Omental fat pad (tissue), 4 donors: ENCODE measurements around the gene ABCC9. TPM values are rescaled to one million over a fixed set of nuclear protein-coding genes. Genes with fewer than 3 reads are reported as not detected.

Experiments
- ATAC-seq: fragments of 150-250 bp; one replicate; pipeline ENCODE4 v1.9.1; 2016; ENCODE audit warnings: mild to moderate bottlenecking, moderate library complexity; ENCODE audit not compliant: low FRiP score
- DNase-seq: peaks from one replicate; pipeline ENCODE4 v3.0.0-alpha.2; 2019; ENCODE audit warnings: low spot score
- total RNA-seq, 4 donors: library from RNA; depleted of rRNA; stranded (reverse); fragments of >200 nt; gene quantifications; one replicate each; pipeline ENCODE4 v1.1.0, GENCODE V29; 2016
- TF ChIP-seq, protein P1 (sequence below), 3 donors: fragments of 450-650 bp; IDR thresholded peaks; one replicate each; pipeline ENCODE4 v1.5.1; 2016 to 2017; ENCODE audit warnings: antibody characterized with exemption in 3 of 3, mild to moderate bottlenecking in 3 of 3, moderate library complexity in 2 of 3

The ABCC9 gene
- total RNA-seq, 4 donors from 2014 or later = 37.9 to 64.2 (median 54.4) TPM

- no peak for DNase-seq
- ATAC-seq = no peak
- TF ChIP-seq, protein P1, sequence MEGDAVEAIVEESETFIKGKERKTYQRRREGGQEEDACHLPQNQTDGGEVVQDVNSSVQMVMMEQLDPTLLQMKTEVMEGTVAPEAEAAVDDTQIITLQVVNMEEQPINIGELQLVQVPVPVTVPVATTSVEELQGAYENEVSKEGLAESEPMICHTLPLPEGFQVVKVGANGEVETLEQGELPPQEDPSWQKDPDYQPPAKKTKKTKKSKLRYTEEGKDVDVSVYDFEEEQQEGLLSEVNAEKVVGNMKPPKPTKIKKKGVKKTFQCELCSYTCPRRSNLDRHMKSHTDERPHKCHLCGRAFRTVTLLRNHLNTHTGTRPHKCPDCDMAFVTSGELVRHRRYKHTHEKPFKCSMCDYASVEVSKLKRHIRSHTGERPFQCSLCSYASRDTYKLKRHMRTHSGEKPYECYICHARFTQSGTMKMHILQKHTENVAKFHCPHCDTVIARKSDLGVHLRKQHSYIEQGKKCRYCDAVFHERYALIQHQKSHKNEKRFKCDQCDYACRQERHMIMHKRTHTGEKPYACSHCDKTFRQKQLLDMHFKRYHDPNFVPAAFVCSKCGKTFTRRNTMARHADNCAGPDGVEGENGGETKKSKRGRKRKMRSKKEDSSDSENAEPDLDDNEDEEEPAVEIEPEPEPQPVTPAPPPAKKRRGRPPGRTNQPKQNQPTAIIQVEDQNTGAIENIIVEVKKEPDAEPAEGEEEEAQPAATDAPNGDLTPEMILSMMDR (IDR thresholded peaks at IDR 0.05) = no peak
These were observed 22.8 kb downstream of the ABCC9 start for GRCh38 chr12:21918456-21918855.

DNA sequence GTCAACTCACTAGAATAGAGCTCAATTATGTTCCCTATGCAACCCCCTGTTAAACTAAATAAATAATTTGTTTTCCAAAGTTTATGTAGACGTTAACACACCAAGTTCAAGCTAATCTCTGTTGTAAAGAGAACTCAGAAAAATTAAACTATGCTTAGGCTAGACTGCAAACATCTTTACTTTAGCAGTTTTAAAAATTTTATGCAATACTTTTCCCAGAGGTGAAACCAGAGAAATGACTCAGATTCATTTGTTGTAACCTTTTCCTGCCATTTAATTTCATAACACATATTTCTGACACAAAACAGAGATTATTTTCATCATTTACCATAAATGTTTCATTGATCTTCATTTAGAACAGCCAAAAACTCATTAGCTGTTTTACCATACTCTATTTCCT is 27.4 kb downstream of the ABCC9 start:
- TF ChIP-seq, protein P1 (IDR thresholded peaks at IDR 0.05) = no peak
- DNase-seq (no peak), ATAC-seq (peak; percentile 70)

GRCh38 chr12:21912318-21912717 is 28.9 kb downstream of the ABCC9 start:
- DNase-seq (no peak), ATAC-seq (no peak)
- TF ChIP-seq, protein P1 (IDR thresholded peaks at IDR 0.05) = no peak

DNA sequence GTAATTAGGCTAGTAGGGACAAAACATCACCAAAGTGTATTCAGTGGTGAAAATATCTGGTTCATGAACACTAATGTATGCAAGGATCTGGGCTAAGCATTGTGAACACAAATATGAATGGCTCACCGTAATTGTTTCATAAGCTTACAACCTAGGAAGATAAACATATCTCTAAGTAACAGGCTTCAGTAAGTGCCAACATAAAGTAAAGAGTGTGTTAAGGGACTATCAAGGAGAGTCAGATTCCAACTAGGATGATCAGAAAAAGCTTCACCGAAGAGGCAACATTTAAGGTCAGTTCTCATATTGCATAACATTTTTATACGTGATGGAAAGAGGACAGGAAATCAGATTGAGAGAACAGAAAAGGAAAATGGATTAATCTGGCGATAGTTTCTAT is 29.4 kb downstream of the ABCC9 start:
- ATAC-seq (no peak), DNase-seq (no peak)
- TF ChIP-seq, protein P1 (IDR thresholded peaks at IDR 0.05) = no peak

- TF ChIP-seq, protein P1 (IDR thresholded peaks at IDR 0.05) = no peak
- no peak for ATAC-seq
- no peak for DNase-seq
These were observed 30.6 kb downstream of the ABCC9 start for GRCh38 chr12:21910657-21911056.

DNA sequence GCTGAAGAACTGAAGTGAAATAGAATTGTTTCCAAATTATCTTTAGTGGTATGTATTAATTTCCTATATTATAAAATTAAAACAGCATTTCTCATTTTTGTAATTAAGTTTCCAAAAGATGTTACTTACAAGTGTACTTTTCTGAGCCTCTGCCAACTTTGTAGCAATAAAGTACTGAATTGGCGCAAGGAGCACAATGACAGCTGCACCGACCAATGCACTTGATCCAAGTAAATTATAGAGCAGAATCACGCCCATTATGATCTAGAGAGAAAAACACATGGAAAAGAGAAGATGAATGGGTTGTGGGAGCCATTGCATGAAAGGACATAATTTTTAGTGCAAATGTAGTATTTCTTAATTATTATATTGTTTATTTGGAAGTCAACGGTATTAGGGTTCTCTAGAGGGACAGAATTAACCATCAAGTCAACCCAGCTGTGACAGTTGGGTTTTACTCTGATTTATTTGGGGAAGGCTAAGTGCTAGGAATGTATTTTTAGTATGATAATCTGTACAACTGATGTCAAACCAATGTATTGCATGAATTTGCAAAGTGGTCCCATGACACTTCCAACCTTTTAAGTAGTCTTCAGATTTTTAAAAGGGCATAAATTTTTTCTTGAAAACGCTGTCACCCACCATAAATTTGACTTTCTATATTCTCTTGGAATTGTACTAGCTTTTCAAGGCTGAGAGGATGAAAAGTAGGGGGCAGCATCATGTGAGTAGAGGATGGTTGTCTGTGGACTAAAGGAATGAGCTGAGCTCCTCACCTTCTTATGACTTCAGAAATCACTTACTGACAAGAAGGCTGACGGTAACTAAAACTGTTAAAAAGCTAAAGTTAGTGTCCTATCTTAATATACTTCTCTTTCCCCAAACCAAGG is 33.0 kb downstream of the ABCC9 start:
- no peak for ATAC-seq
- TF ChIP-seq, protein P1 (IDR thresholded peaks at IDR 0.05) = no peak

More for the DNA sequence above, 33.0 kb downstream of the ABCC9 start:
- no peak for DNase-seq
